Tibial artery (tissue), 4 donors: Measurements from ENCODE around the gene PCSK9.
A peak's percentile ranks its signal among the peaks of the same experiment; 100 is the strongest.

Source experiments
- DNase-seq, 2 donors: peaks; one replicate each; pipeline ENCODE4 v3.0.0-alpha.2; 2019
- H3K27ac ChIP-seq, 2 donors: fragments of 200-600 bp; sonication (generic) in 1 of 2; 1 replicate in 1 of 2; 2 replicates in 1 of 2; pipeline ENCODE4 v1.5.1; 2018 to 2019; ENCODE audit warnings: mild to moderate bottlenecking in 1 of 2
- H3K27me3 ChIP-seq, 2 donors: fragments of 200-600 bp; sonication (generic) in 1 of 2; one replicate each; pipeline versions ENCODE4 v1.5.1 to v1.6.0; 2016 to 2019
- H3K36me3 ChIP-seq, 3 donors: fragments of 200-600 bp; sonication (generic) in 2 of 3; one replicate each; pipeline ENCODE4 v1.5.1; 2016 to 2019; ENCODE audit warnings: mild to moderate bottlenecking in 2 of 3
- H3K4me1 ChIP-seq, 4 donors: fragments of 200-600 bp; sonication (generic) in 2 of 4; 1 replicate in 3 of 4; 2 replicates in 1 of 4; pipeline ENCODE4 v1.5.1; 2016 to 2019
- H3K4me3 ChIP-seq, 2 donors: fragments of 200-600 bp; sonication (generic) in 1 of 2; 1 replicate in 1 of 2; 2 replicates in 1 of 2; pipeline ENCODE4 v1.5.1; 2018 to 2019; ENCODE audit warnings: mild to moderate bottlenecking in 2 of 2
- H3K9me3 ChIP-seq, 3 donors: fragments of 200-600 bp; sonication (generic) in 1 of 3; one replicate each; pipeline ENCODE4 v1.5.1; 2016 to 2019
- CTCF ChIP-seq, 2 experiments: fragments of 200-600 bp in 1 of 2; fragments of 450-650 bp in 1 of 2; IDR thresholded peaks; one replicate each; pipeline ENCODE4 v1.5.1; 2017 to 2019; ENCODE audit warnings: antibody characterized with exemption in 2 of 2, mild to moderate bottlenecking in 1 of 2, moderate library complexity in 1 of 2
- intact Hi-C: fragments of 100-400 bp; cut with DNase I; formaldehyde crosslinking; loops from one replicate; pipeline ENCODE4 v1.15.0; 2023; ENCODE audit warnings: low total_unique reads

Gene PCSK9

GRCh38 chr1:55046871-55047270, 7.5 kb downstream of the PCSK9 start:
- H3K27ac ChIP-seq: no peak overlapping the region
- H3K9me3 ChIP-seq: no peaks in the 10 kb centered on the region
- intact Hi-C loops: no loop called here
- peaks cover 0 to 3% of the 10 kb centered on the region in 2 donors for H3K27me3 ChIP-seq
- peak in 1 of 2 donors; percentile 40 for DNase-seq
- H3K4me3 ChIP-seq: no peak overlapping the region
- H3K4me1 ChIP-seq: no peaks in the 10 kb centered on the region
- H3K36me3 ChIP-seq: no peaks in the 10 kb centered on the region
- no peak for TF ChIP-seq CTCF (IDR thresholded peaks at IDR 0.05)

- Histone ChIP-seq H3K4me1 (no peaks in the 10 kb centered on the region), H3K9me3 (no peaks in the 10 kb centered on the region), H3K27ac (no peak overlapping the region), H3K4me3 (no peak overlapping the region), H3K36me3 (no peaks in the 10 kb centered on the region), H3K27me3 (no peaks in the 10 kb centered on the region)
- no peak for TF ChIP-seq CTCF (IDR thresholded peaks at IDR 0.05)
- intact Hi-C loops: no loop called here
- peak in 1 of 2 donors; percentile 47 for DNase-seq
Measured at GRCh38 chr1:55047611-55048010, 8.3 kb downstream of the PCSK9 start.

- no peak overlapping the region for H3K4me3 ChIP-seq
- H3K4me1 ChIP-seq: no peaks in the 10 kb centered on the region
- no peaks in the 10 kb centered on the region for H3K27me3 ChIP-seq
- DNase-seq: peak in 1 of 2 donors; percentile 51
- no peaks in the 10 kb centered on the region for H3K9me3 ChIP-seq
- no peak for TF ChIP-seq CTCF (IDR thresholded peaks at IDR 0.05)
- H3K27ac ChIP-seq: no peak overlapping the region
- intact Hi-C loops: no loop called here
- H3K36me3 ChIP-seq: no peaks in the 10 kb centered on the region
Measured at GRCh38 chr1:55048453-55049270, 9.3 kb downstream of the PCSK9 start.

DNA sequence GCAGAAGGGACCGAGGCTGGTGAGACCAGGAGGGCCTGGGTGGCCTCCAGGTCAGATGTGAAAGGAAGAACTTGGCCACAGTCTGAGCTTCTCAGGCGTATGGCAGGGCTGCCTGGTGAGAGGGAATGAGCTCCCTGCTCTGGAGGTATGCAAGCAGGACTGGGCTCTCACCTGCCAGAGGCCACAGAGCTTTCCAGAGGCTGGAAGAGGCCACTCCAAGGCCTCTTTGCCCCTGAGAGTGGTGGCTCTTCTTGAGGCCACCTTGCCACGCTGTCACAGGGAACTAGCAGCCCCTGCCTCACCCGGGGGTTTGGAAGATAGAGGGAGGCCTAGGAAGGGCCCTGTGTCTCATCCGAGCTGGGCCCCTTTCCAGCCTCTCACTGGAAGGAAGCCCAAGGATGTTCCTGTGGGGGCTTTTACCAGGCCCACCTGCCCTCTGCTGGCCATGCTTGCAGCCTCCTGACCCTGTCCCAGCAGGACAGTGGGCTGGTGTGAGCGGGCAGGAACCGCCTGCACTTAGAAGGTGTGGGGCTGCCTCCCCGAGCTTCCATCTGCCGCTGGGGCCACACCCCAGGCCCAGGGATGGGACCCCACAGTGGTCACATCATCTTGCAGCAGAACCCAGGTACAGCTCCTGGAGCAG, 10.0 kb downstream of the PCSK9 start:
- Histone ChIP-seq H3K27ac (no peak overlapping the region), H3K4me3 (no peak overlapping the region), H3K4me1 (no peaks in the 10 kb centered on the region), H3K27me3 (no peaks in the 10 kb centered on the region), H3K9me3 (no peaks in the 10 kb centered on the region), H3K36me3 (no peaks in the 10 kb centered on the region)
- peak in 1 of 2 donors; percentile 51 for DNase-seq
- intact Hi-C loops: no loop called here
- no peak for TF ChIP-seq CTCF (IDR thresholded peaks at IDR 0.05)

DNA sequence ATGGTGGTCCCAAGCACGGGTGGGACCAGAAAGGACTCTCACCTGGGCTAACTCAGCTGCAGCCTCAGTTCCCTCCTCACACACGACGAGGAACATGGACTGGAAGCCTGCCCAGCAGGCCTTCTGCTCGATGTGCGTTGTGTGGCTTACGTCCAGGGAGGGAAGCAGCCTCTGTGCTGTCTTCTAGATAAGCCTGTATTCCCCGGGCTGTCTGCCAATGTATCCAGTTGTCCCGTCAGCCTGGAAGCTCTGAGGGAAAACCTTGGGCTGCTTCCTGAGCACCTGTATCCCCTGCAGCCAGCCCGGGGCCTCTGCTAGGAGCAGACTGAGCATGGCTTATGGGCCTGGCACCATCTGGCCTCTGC, 10.5 kb downstream of the PCSK9 start:
- H3K4me1 ChIP-seq: no peaks in the 10 kb centered on the region
- H3K27me3 ChIP-seq: no peaks in the 10 kb centered on the region
- H3K36me3 ChIP-seq: no peaks in the 10 kb centered on the region
- H3K4me3 ChIP-seq: no peak overlapping the region
- no peak overlapping the region for H3K27ac ChIP-seq
- DNase-seq: peak in 1 of 2 donors; percentile 48
- H3K9me3 ChIP-seq: no peaks in the 10 kb centered on the region
- no peak for TF ChIP-seq CTCF (IDR thresholded peaks at IDR 0.05)
- intact Hi-C loops: no loop called here
